Activated naive CD8-positive, alpha-beta T cell treated with anti-CD3 and anti-CD28 coated beads, Interleukin-2, amount 50 U/mL, for 24 hours (primary cell): ENCODE results near the gene MALRD1.

Experiments
- ATAC-seq: fragments of 150-1000 bp; cut with Tn5 transposase; one replicate; pipeline ENCODE4 v1.10.0; 2021
- DNase-seq: peaks from one replicate; pipeline ENCODE4 v3.0.0; 2021
- H3K27ac Mint-ChIP-seq: one replicate; pipeline ENCODE4 v1.8.0; 2021; ENCODE audit warnings: mild to moderate bottlenecking, mixed read lengths
- H3K27me3 Mint-ChIP-seq: one replicate; pipeline ENCODE4 v1.8.0; 2021; ENCODE audit warnings: mixed read lengths
- H3K36me3 Mint-ChIP-seq: one replicate; pipeline ENCODE4 v1.8.0; 2021; ENCODE audit warnings: low read depth, mixed read lengths
- H3K4me1 Mint-ChIP-seq: one replicate; pipeline ENCODE4 v1.8.0; 2021; ENCODE audit warnings: mixed read lengths
- H3K4me3 Mint-ChIP-seq: one replicate; pipeline ENCODE4 v1.8.0; 2021; ENCODE audit warnings: mild to moderate bottlenecking, moderate library complexity, mixed read lengths
- H3K9me3 Mint-ChIP-seq: one replicate; pipeline ENCODE4 v1.8.0; 2021; ENCODE audit warnings: mixed read lengths

MALRD1 gene

GRCh38 chr10:19640566-19641263 is 592.1 kb downstream of the MALRD1 start:
- Mint-ChIP-seq H3K9me3 (peaks cover 8% of the 10 kb centered on the region), H3K27ac (no peak overlapping the region), H3K4me1 (peaks cover 7% of the 10 kb centered on the region), H3K27me3 (no peaks in the 10 kb centered on the region), H3K36me3 (no peaks in the 10 kb centered on the region), H3K4me3 (no peak overlapping the region)
- ATAC-seq = no peak
- DNase-seq = no peak

GRCh38 chr10:19651549-19651948 is 602.9 kb downstream of the MALRD1 start:
- H3K27ac Mint-ChIP-seq = no peak overlapping the region
- H3K9me3 Mint-ChIP-seq = peaks cover 9% of the 10 kb centered on the region
- no peaks in the 10 kb centered on the region for H3K27me3 Mint-ChIP-seq
- H3K4me3 Mint-ChIP-seq = no peak overlapping the region
- H3K36me3 Mint-ChIP-seq = no peaks in the 10 kb centered on the region
- H3K4me1 Mint-ChIP-seq = no peaks in the 10 kb centered on the region
- DNase-seq (no peak), ATAC-seq (no peak)

- peaks cover 9% of the 10 kb centered on the region for H3K9me3 Mint-ChIP-seq
- no peak overlapping the region for H3K4me3 Mint-ChIP-seq
- no peaks in the 10 kb centered on the region for H3K27me3 Mint-ChIP-seq
- no peaks in the 10 kb centered on the region for H3K4me1 Mint-ChIP-seq
- no peak overlapping the region for H3K27ac Mint-ChIP-seq
- no peak for DNase-seq
- no peak for ATAC-seq
- no peaks in the 10 kb centered on the region for H3K36me3 Mint-ChIP-seq
Measured at GRCh38 chr10:19652750-19653149, 604.1 kb downstream of the MALRD1 start.

GRCh38 chr10:19653931-19654330 is 605.3 kb downstream of the MALRD1 start:
- no peak overlapping the region for H3K4me3 Mint-ChIP-seq
- H3K9me3 Mint-ChIP-seq = peaks cover 9% of the 10 kb centered on the region
- H3K4me1 Mint-ChIP-seq = no peaks in the 10 kb centered on the region
- ATAC-seq (no peak), DNase-seq (no peak)
- H3K36me3 Mint-ChIP-seq = no peaks in the 10 kb centered on the region
- H3K27me3 Mint-ChIP-seq = no peaks in the 10 kb centered on the region
- no peak overlapping the region for H3K27ac Mint-ChIP-seq

- H3K4me3 Mint-ChIP-seq = no peak overlapping the region
- ATAC-seq (no peak), DNase-seq (no peak)
- no peaks in the 10 kb centered on the region for H3K4me1 Mint-ChIP-seq
- no peaks in the 10 kb centered on the region for H3K27me3 Mint-ChIP-seq
- H3K27ac Mint-ChIP-seq = no peak overlapping the region
- peaks cover 9% of the 10 kb centered on the region for H3K9me3 Mint-ChIP-seq
- no peaks in the 10 kb centered on the region for H3K36me3 Mint-ChIP-seq
Measured at GRCh38 chr10:19654576-19654975, 606.0 kb downstream of the MALRD1 start.

- no peaks in the 10 kb centered on the region for H3K4me1 Mint-ChIP-seq
- H3K27ac Mint-ChIP-seq = no peak overlapping the region
- no peaks in the 10 kb centered on the region for H3K36me3 Mint-ChIP-seq
- H3K9me3 Mint-ChIP-seq = peaks cover 4% of the 10 kb centered on the region
- DNase-seq (no peak), ATAC-seq (no peak)
- H3K27me3 Mint-ChIP-seq = no peaks in the 10 kb centered on the region
- no peak overlapping the region for H3K4me3 Mint-ChIP-seq
Measured at GRCh38 chr10:19656420-19657042, 607.9 kb downstream of the MALRD1 start.

- no peaks in the 10 kb centered on the region for H3K36me3 Mint-ChIP-seq
- no peaks in the 10 kb centered on the region for H3K27me3 Mint-ChIP-seq
- H3K27ac Mint-ChIP-seq = no peak overlapping the region
- no peak for DNase-seq
- H3K4me3 Mint-ChIP-seq = no peak overlapping the region
- peaks cover 2% of the 10 kb centered on the region for H3K9me3 Mint-ChIP-seq
- H3K4me1 Mint-ChIP-seq = no peaks in the 10 kb centered on the region
- no peak for ATAC-seq
Measured at GRCh38 chr10:19658131-19658530, 609.5 kb downstream of the MALRD1 start.

GRCh38 chr10:19658622-19659233 is 610.1 kb downstream of the MALRD1 start:
- H3K36me3 Mint-ChIP-seq = no peaks in the 10 kb centered on the region
- no peak overlapping the region for H3K4me3 Mint-ChIP-seq
- peaks cover 3% of the 10 kb centered on the region for H3K9me3 Mint-ChIP-seq
- H3K27ac Mint-ChIP-seq = no peak overlapping the region
- ATAC-seq (no peak), DNase-seq (no peak)
- H3K27me3 Mint-ChIP-seq = no peaks in the 10 kb centered on the region
- no peaks in the 10 kb centered on the region for H3K4me1 Mint-ChIP-seq

- no peaks in the 10 kb centered on the region for H3K27me3 Mint-ChIP-seq
- DNase-seq (no peak), ATAC-seq (no peak)
- no peak overlapping the region for H3K4me3 Mint-ChIP-seq
- no peaks in the 10 kb centered on the region for H3K4me1 Mint-ChIP-seq
- no peaks in the 10 kb centered on the region for H3K36me3 Mint-ChIP-seq
- H3K9me3 Mint-ChIP-seq = peaks cover 3% of the 10 kb centered on the region
- H3K27ac Mint-ChIP-seq = no peak overlapping the region
Measured at GRCh38 chr10:19659920-19660655, 611.5 kb downstream of the MALRD1 start.

GRCh38 chr10:19663344-19663743 is 614.7 kb downstream of the MALRD1 start:
- Mint-ChIP-seq H3K27ac (no peak overlapping the region), H3K36me3 (no peaks in the 10 kb centered on the region), H3K4me3 (no peak overlapping the region), H3K9me3 (peaks cover 9% of the 10 kb centered on the region), H3K4me1 (no peaks in the 10 kb centered on the region), H3K27me3 (no peaks in the 10 kb centered on the region)
- DNase-seq = no peak
- ATAC-seq = no peak

GRCh38 chr10:19668116-19668515 is 619.5 kb downstream of the MALRD1 start:
- H3K9me3 Mint-ChIP-seq = peaks cover 11% of the 10 kb centered on the region
- ATAC-seq = no peak
- no peaks in the 10 kb centered on the region for H3K4me1 Mint-ChIP-seq
- H3K27me3 Mint-ChIP-seq = no peaks in the 10 kb centered on the region
- DNase-seq = no peak
- H3K27ac Mint-ChIP-seq = no peak overlapping the region
- no peaks in the 10 kb centered on the region for H3K36me3 Mint-ChIP-seq
- H3K4me3 Mint-ChIP-seq = no peak overlapping the region

GRCh38 chr10:19676063-19676462 is 627.5 kb downstream of the MALRD1 start:
- no peak overlapping the region for H3K27ac Mint-ChIP-seq
- DNase-seq (no peak), ATAC-seq (no peak)
- H3K36me3 Mint-ChIP-seq = no peaks in the 10 kb centered on the region
- H3K4me3 Mint-ChIP-seq = no peak overlapping the region
- H3K27me3 Mint-ChIP-seq = no peaks in the 10 kb centered on the region
- no peaks in the 10 kb centered on the region for H3K4me1 Mint-ChIP-seq
- H3K9me3 Mint-ChIP-seq = peaks cover 24% of the 10 kb centered on the region

- Mint-ChIP-seq H3K27ac (no peak overlapping the region), H3K36me3 (no peaks in the 10 kb centered on the region), H3K9me3 (peaks cover 17% of the 10 kb centered on the region), H3K4me3 (no peak overlapping the region), H3K4me1 (no peaks in the 10 kb centered on the region), H3K27me3 (no peaks in the 10 kb centered on the region)
- ATAC-seq (no peak), DNase-seq (no peak)
Measured at GRCh38 chr10:19683356-19683755, 634.8 kb downstream of the MALRD1 start.

- Mint-ChIP-seq H3K27me3 (no peaks in the 10 kb centered on the region), H3K27ac (no peak overlapping the region), H3K9me3 (peaks cover 11% of the 10 kb centered on the region), H3K4me1 (no peaks in the 10 kb centered on the region), H3K36me3 (no peaks in the 10 kb centered on the region), H3K4me3 (no peak overlapping the region)
- DNase-seq = no peak
- ATAC-seq = no peak
Measured at GRCh38 chr10:19683960-19684359, 635.4 kb downstream of the MALRD1 start.

GRCh38 chr10:19688344-19688743 is 639.7 kb downstream of the MALRD1 start:
- no peak for DNase-seq
- Mint-ChIP-seq H3K4me1 (no peaks in the 10 kb centered on the region), H3K27ac (no peak overlapping the region), H3K36me3 (no peaks in the 10 kb centered on the region), H3K27me3 (no peaks in the 10 kb centered on the region), H3K9me3 (peaks cover 11% of the 10 kb centered on the region), H3K4me3 (no peak overlapping the region)
- ATAC-seq = no peak
